GM12864 (cell line): Measurements from ENCODE around the gene MDFI.

Experiments
- DNase-seq: peaks from one replicate; pipeline ENCODE4 v3.0.0-alpha.2; 2011; ENCODE audit warnings: low read depth
- H3K4me3 ChIP-seq: 2 replicates; pipeline ENCODE4 v1.5.1; 2011; ENCODE audit warnings: mild to moderate bottlenecking, low read depth, low read length, control low read depth
- CTCF ChIP-seq: IDR thresholded peaks from 2 replicates; pipeline ENCODE4 v1.5.1; 2011; ENCODE audit warnings: low read depth, mild to moderate bottlenecking, moderate library complexity, low read length, control low read depth, inconsistent platforms; ENCODE audit errors: missing control alignments

MDFI gene

GRCh38 chr6:41593839-41594238 is 44.4 kb upstream of the MDFI start:
- H3K4me3 ChIP-seq, result no peak overlapping the region
- TF ChIP-seq CTCF, result no peak
- DNase-seq, result no peak

- no peak overlapping the region for H3K4me3 ChIP-seq
- no peak for DNase-seq
- no peak for TF ChIP-seq CTCF
These were observed 43.9 kb upstream of the MDFI start for GRCh38 chr6:41594326-41594725.

- no peak for DNase-seq
- no peak overlapping the region for H3K4me3 ChIP-seq
- TF ChIP-seq CTCF, result no peak
These were observed 43.5 kb upstream of the MDFI start for GRCh38 chr6:41594766-41595165.

- TF ChIP-seq CTCF, result no peak
- DNase-seq, result no peak
These were observed 43.1 kb upstream of the MDFI start for GRCh38 chr6:41595166-41595565.

GRCh38 chr6:41596096-41596685 is 42.1 kb upstream of the MDFI start:
- DNase-seq, result no peak
- H3K4me3 ChIP-seq, result no peak overlapping the region
- TF ChIP-seq CTCF, result no peak

More at GRCh38 chr6:41595166-41595565, 43.1 kb upstream of the MDFI start:
- H3K4me3 ChIP-seq, result no peak overlapping the region

- no peak for TF ChIP-seq CTCF
- H3K4me3 ChIP-seq, result no peak overlapping the region
- DNase-seq, result no peak
These were observed 41.5 kb upstream of the MDFI start for GRCh38 chr6:41596807-41597206.

GRCh38 chr6:41597246-41598000 is 40.8 kb upstream of the MDFI start:
- no peak for TF ChIP-seq CTCF
- H3K4me3 ChIP-seq, result no peak overlapping the region
- no peak for DNase-seq
